HG02981 (cell line): Measurements from ENCODE around the gene ZNF516.
"Not testable (repeated sequence)": the region's sequence is repeated elsewhere in the genome, so short reads cannot be mapped to it uniquely, and the experiment has no call there.

Source experiments
- ATAC-seq: cut with Tn5 transposase; IDR thresholded peaks from one replicate; pipeline ENCODE4 v1.9.1; 2021; ENCODE audit warnings: mild to moderate bottlenecking, moderate library complexity; ENCODE audit not compliant: unreplicated experiment

The ZNF516 gene

GRCh38 chr18:76495006-76495370 lies at the start of gene ZNF516:
TSS of gene ZNF516 (minus strand) at chr18:76495242. CDS start at chr18:76443054, 52,188 bp downstream.
- ATAC-seq: peak; percentile 10

- ATAC-seq: no peak
These were observed 43.8 kb upstream of the ZNF516 start for GRCh38 chr18:76538846-76539245.

- ATAC-seq: no peak
These were observed 42.6 kb upstream of the ZNF516 start for GRCh38 chr18:76537621-76538020.

GRCh38 chr18:76536593-76536992 lies 41.6 kb upstream of the ZNF516 start:
- ATAC-seq: not testable (repeated sequence)

GRCh38 chr18:76532875-76533274 lies 37.8 kb upstream of the ZNF516 start:
- no peak for ATAC-seq

GRCh38 chr18:76530846-76531245 lies 35.8 kb upstream of the ZNF516 start:
- no peak for ATAC-seq

- ATAC-seq: no peak
These were observed 35.3 kb upstream of the ZNF516 start for GRCh38 chr18:76530391-76530790.

- no peak for ATAC-seq
These were observed 34.4 kb upstream of the ZNF516 start for GRCh38 chr18:76529433-76529811.

GRCh38 chr18:76528477-76529432 lies 33.7 kb upstream of the ZNF516 start:
- peak; percentile 39 for ATAC-seq

GRCh38 chr18:76525911-76526310 lies 30.9 kb upstream of the ZNF516 start:
- ATAC-seq: no peak

- peak; percentile 48 for ATAC-seq
These were observed 30.1 kb upstream of the ZNF516 start for GRCh38 chr18:76524900-76525698.

- ATAC-seq: no peak
These were observed 29.4 kb upstream of the ZNF516 start for GRCh38 chr18:76524477-76524876.

- ATAC-seq: no peak
These were observed 27.5 kb upstream of the ZNF516 start for GRCh38 chr18:76522551-76522950.

GRCh38 chr18:76522122-76522503 lies 27.1 kb upstream of the ZNF516 start:
- no peak for ATAC-seq

GRCh38 chr18:76521417-76522121 lies 26.5 kb upstream of the ZNF516 start:
- ATAC-seq: no peak

GRCh38 chr18:76518860-76519538 lies 24.0 kb upstream of the ZNF516 start:
- ATAC-seq: no peak

GRCh38 chr18:76518123-76518859 lies 23.2 kb upstream of the ZNF516 start:
- ATAC-seq: no peak

GRCh38 chr18:76515576-76515975 lies 20.5 kb upstream of the ZNF516 start:
- no peak for ATAC-seq

- ATAC-seq: no peak
These were observed 19.5 kb upstream of the ZNF516 start for GRCh38 chr18:76514573-76514972.

- no peak for ATAC-seq
These were observed 12.9 kb upstream of the ZNF516 start for GRCh38 chr18:76507830-76508385.
